ENCODE measurements around the gene ARSD. TPM values are rescaled to one million over a fixed set of nuclear protein-coding genes. Genes with fewer than 3 reads are reported as not detected.
"Not testable (repeated sequence)": the region's sequence is repeated elsewhere in the genome, so short reads cannot be mapped to it uniquely, and the experiment has no call there.

Gene ARSD
- total and polyA plus RNA-seq, 2 of the 13 experiments (the other 11 are each of a cell fraction or from before 2014, with no cell fraction given) = 4.8 to 6.8 TPM

DNA sequence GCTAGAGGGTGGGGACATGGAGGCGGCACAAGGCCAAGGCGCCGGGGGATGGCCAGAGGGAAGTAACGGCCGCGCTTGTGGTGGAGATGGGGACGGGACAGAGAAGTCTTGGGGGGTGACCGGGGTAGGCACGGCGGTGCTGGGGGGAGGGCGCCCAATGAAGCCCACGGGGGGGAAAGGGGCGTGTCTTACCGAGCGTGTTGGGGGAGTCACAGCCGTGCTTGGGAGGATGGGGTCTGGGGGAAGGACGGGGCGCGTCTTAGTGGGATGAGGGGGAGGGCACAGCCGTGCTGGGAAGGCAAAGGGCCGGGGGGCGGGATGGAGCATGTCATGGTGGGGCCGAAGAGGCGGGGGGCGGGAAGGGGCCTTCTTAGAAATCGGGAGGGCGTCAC, 952 bp downstream of the ARSD start (continued):
- TF ChIP-seq, protein P1, sequence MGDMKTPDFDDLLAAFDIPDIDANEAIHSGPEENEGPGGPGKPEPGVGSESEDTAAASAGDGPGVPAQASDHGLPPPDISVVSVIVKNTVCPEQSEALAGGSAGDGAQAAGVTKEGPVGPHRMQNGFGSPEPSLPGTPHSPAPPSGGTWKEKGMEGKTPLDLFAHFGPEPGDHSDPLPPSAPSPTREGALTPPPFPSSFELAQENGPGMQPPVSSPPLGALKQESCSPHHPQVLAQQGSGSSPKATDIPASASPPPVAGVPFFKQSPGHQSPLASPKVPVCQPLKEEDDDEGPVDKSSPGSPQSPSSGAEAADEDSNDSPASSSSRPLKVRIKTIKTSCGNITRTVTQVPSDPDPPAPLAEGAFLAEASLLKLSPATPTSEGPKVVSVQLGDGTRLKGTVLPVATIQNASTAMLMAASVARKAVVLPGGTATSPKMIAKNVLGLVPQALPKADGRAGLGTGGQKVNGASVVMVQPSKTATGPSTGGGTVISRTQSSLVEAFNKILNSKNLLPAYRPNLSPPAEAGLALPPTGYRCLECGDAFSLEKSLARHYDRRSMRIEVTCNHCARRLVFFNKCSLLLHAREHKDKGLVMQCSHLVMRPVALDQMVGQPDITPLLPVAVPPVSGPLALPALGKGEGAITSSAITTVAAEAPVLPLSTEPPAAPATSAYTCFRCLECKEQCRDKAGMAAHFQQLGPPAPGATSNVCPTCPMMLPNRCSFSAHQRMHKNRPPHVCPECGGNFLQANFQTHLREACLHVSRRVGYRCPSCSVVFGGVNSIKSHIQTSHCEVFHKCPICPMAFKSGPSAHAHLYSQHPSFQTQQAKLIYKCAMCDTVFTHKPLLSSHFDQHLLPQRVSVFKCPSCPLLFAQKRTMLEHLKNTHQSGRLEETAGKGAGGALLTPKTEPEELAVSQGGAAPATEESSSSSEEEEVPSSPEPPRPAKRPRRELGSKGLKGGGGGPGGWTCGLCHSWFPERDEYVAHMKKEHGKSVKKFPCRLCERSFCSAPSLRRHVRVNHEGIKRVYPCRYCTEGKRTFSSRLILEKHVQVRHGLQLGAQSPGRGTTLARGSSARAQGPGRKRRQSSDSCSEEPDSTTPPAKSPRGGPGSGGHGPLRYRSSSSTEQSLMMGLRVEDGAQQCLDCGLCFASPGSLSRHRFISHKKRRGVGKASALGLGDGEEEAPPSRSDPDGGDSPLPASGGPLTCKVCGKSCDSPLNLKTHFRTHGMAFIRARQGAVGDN (CRISPR knock-in tag; IDR thresholded peaks at IDR 0.05) = peak; percentile 40
- peak; percentile 66 for TF ChIP-seq RBFOX2 (IDR thresholded peaks at IDR 0.05; ENCODE audit: low read depth, low read length)
- TF ChIP-seq ERF (CRISPR knock-in tag; IDR thresholded peaks at IDR 0.05) = no peak
- 0 out of 2 replicates have a peak, but pooled peaks have one; percentile 12 for TF ChIP-seq POLR2AphosphoS5 (IDR thresholded peaks at IDR 0.05; ENCODE audit: low read depth, low read length)
- no peak for TF ChIP-seq NBN (conservative IDR thresholded peaks at IDR 0.05)
- TF ChIP-seq KDM3A (CRISPR knock-in tag; IDR thresholded peaks at IDR 0.05; ENCODE audit: low read depth) = no peak
- no peak for TF ChIP-seq TBP (CRISPR knock-in tag; IDR thresholded peaks at IDR 0.05)

DNA sequence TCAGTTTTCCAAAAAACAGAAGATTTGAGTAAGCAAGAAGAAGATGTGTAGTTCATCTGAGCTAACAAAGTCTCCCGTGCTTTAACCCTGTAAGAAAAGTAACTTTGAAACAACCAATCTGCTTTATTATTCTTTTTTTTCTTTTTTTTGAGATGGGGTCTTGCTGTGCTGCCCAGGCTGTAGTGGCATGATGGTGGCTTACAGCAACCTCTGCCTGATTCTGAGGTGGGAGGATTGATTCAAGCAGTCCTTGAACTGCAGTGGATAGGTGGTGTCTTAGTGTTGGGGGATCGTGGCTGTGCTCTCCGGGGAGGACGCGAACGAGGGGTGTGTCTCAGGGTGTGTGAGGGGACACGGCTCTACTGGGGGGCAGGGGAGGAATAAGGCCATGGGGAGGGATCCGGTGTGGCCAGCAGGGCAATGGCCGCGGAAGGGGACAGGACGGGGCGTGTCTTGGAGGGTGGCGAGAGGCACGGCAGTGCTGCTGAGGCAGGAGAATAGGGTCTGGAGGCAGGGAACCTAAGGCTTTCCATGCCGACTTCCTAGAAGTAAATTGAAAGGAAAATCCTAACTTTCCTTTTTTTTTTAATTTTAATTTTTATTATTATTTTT, 2.4 kb downstream of the ARSD start:
- H2AFZ ChIP-seq (ENCODE audit: low read length) = no peak overlapping the region
- no peak overlapping the region for H3K9ac ChIP-seq (ENCODE audit: insufficient read depth, low read depth, low read length)
- peak overlapping the region; percentile 99 for H3K27ac ChIP-seq (ENCODE audit: extremely low read length, insufficient read depth, low read length)
- intact Hi-C loops (cut with micrococcal nuclease; ENCODE audit: unreplicated experiment) = no loop called here
- no peak overlapping the region for H3K4me2 ChIP-seq (ENCODE audit: low read depth, low read length)
- H3K4me1 ChIP-seq (ENCODE audit: insufficient read depth, low read length) = no peaks in the 10 kb centered on the region
- H3K36me3 ChIP-seq (replicated peaks in 1 of 2; ENCODE audit: control insufficient read depth in 1 of 2, insufficient read depth in 2 of 2, low read length in 2 of 2) = no peaks in the 10 kb centered on the region
- ATAC-seq (no peak), DNase-seq (ENCODE audit: low spot score) (no peak), FAIRE-seq (no peak)
- no peaks in the 10 kb centered on the region for H3K9me3 ChIP-seq (ENCODE audit: low read length)
- no peaks in the 10 kb centered on the region for H3K79me2 ChIP-seq (ENCODE audit: insufficient read depth, low read length)
- BruUV-seq (replicated peaks) = no TSS peak
- ChIA-PET CTCF (ENCODE audit: low intra/inter-chr PET ratio, low total read pairs) (no interaction called here), POLR2A (no interaction called here)
- H4K20me1 ChIP-seq (ENCODE audit: insufficient read depth, low read length) = no peaks in the 10 kb centered on the region
- H3K4me3 ChIP-seq (replicated peaks in 1 of 3; ENCODE audit: insufficient read depth in 1 of 3, low read depth in 2 of 3, low read length in 3 of 3) = no peak overlapping the region
- H3K27me3 ChIP-seq (ENCODE audit: control insufficient read depth in 1 of 2, insufficient read depth in 2 of 2, low read length in 2 of 2) = no peaks in the 10 kb centered on the region
- 97% methylated on average over 10 of the region's 15 CpGs for WGBS (ENCODE audit: low lambda C conversion rate)
- TF ChIP-seq ZNF121 (CRISPR knock-in tag; IDR thresholded peaks at IDR 0.05) (peak; percentile 94), ZNF383 (CRISPR knock-in tag; IDR thresholded peaks at IDR 0.05; ENCODE audit: borderline replicate concordance) (no peak), DR1 (CRISPR knock-in tag; IDR thresholded peaks at IDR 0.05) (no peak), MZF1 (CRISPR knock-in tag; IDR thresholded peaks at IDR 0.05; ENCODE audit: borderline replicate concordance) (no peak)
- in situ Hi-C loops (cut with HindIII; ENCODE audit: extremely low pct_ligation_motif_present, low pct_unique_long_range_greater_than_20kb) = no loop called here

DNA sequence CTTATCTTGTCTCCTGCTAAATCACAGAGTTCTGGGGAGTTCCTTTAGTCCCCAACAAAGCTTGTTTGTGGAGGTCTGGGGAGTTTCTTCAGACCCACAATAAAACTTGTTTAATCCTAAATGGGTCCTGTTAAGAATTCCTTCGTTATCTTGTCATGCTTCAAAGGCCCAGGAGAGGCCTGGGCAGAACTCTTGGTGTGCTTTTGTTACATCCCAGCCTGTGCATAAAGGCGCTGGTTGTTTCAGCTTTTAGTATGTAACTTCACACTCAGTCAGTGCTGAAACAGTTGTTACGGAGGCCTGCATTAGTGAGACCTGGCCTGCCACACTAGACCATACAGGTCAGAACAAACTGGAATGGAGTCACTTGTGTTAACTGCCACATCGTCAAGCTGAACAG, 2.9 kb downstream of the ARSD start:
- intact Hi-C loops (cut with micrococcal nuclease; ENCODE audit: unreplicated experiment); in situ Hi-C loops (cut with HindIII; ENCODE audit: extremely low pct_ligation_motif_present, low pct_unique_long_range_greater_than_20kb); H3K79me2 ChIP-seq (ENCODE audit: insufficient read depth, low read length); H3K36me3 ChIP-seq (replicated peaks in 1 of 2; ENCODE audit: control insufficient read depth in 1 of 2, insufficient read depth in 2 of 2, low read length in 2 of 2); H3K9me3 ChIP-seq (ENCODE audit: low read length); H3K27ac ChIP-seq (ENCODE audit: extremely low read length, insufficient read depth, low read length); H3K4me1 ChIP-seq (ENCODE audit: insufficient read depth, low read length); FAIRE-seq; ATAC-seq; H3K4me3 ChIP-seq (replicated peaks in 1 of 3; ENCODE audit: insufficient read depth in 1 of 3, low read depth in 2 of 3, low read length in 3 of 3); H2AFZ ChIP-seq (ENCODE audit: low read length); H3K9ac ChIP-seq (ENCODE audit: insufficient read depth, low read depth, low read length); CTCF ChIA-PET (ENCODE audit: low intra/inter-chr PET ratio, low total read pairs); H3K27me3 ChIP-seq (ENCODE audit: control insufficient read depth in 1 of 2, insufficient read depth in 2 of 2, low read length in 2 of 2); H3K4me2 ChIP-seq (ENCODE audit: low read depth, low read length); BruUV-seq (replicated peaks); POLR2A ChIA-PET; DNase-seq (ENCODE audit: low spot score); H4K20me1 ChIP-seq (ENCODE audit: insufficient read depth, low read length): not testable (repeated sequence)
- 93% methylated on average over 3 of the region's 4 CpGs for whole genome bisulfite sequencing (ENCODE audit: low lambda C conversion rate)
